ENCODE measurements around the gene TOMM6.

DNA sequence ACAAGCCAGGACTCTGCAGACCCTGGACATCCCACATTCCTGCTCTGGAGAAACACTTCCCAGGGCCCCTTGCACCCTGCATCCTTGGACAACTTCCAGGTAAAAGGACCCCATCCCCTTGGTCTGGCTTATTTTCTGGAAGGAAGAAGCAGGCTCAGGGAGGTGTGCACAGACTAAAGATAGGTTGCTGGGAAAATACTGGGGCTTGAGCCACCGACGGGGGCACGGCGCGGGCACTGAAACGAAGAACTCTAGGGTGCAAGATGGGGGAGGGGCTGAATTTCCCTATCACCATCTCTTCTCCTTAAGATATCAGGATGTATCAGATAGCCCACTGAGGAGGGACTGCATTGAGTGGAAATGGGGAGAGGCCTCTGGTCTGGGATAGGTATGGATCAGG is 8.6 kb upstream of the TOMM6 start:
- TF ChIP-seq CTCF (IDR thresholded peaks at IDR 0.05) (no peak), POLR2A (IDR thresholded peaks at IDR 0.05) (no peak), POLR2AphosphoS5 (IDR thresholded peaks at IDR 0.05) (no peak)

Measured in prostate gland (tissue), 2 donors.